Activated CD4-positive, alpha-beta T cell treated with anti-CD3 and anti-CD28 coated beads, Interleukin-2, amount 50 U/mL, for 16 hours (primary cell): ENCODE results near the gene COL18A1.

Source experiments
- DNase-seq: peaks from one replicate; pipeline ENCODE4 v3.0.0-alpha.2; 2020

COL18A1 gene

GRCh38 chr21:45509566-45510465 lies 104.9 kb downstream of the COL18A1 start:
- DNase-seq, result no peak

- DNase-seq, result no peak
These were observed 105.5 kb downstream of the COL18A1 start for GRCh38 chr21:45510466-45510955.

- DNase-seq, result no peak
These were observed 106.0 kb downstream of the COL18A1 start for GRCh38 chr21:45511007-45511406.

- DNase-seq, result no peak
These were observed 106.9 kb downstream of the COL18A1 start for GRCh38 chr21:45511661-45512431.

- no peak for DNase-seq
These were observed 107.6 kb downstream of the COL18A1 start for GRCh38 chr21:45512626-45513002.

- peak; percentile 29 for DNase-seq
These were observed 108.2 kb downstream of the COL18A1 start for GRCh38 chr21:45513003-45513717.

- DNase-seq, result no peak
These were observed 108.9 kb downstream of the COL18A1 start for GRCh38 chr21:45513741-45514310.

- DNase-seq, result no peak
These were observed 109.5 kb downstream of the COL18A1 start for GRCh38 chr21:45514311-45515021.

GRCh38 chr21:45515241-45516061 lies 110.5 kb downstream of the COL18A1 start:
- no peak for DNase-seq

- DNase-seq, result no peak
These were observed 111.2 kb downstream of the COL18A1 start for GRCh38 chr21:45516071-45516670.

- no peak for DNase-seq
These were observed 111.7 kb downstream of the COL18A1 start for GRCh38 chr21:45516671-45517151.

- DNase-seq, result peak; percentile 84
These were observed 112.5 kb downstream of the COL18A1 start for GRCh38 chr21:45517249-45518065.

GRCh38 chr21:45518742-45519141 lies 113.8 kb downstream of the COL18A1 start:
- DNase-seq, result no peak

GRCh38 chr21:45519182-45519581 lies 114.2 kb downstream of the COL18A1 start:
- DNase-seq, result no peak

- DNase-seq, result no peak
These were observed 116.3 kb downstream of the COL18A1 start for GRCh38 chr21:45521241-45521640.

- DNase-seq, result no peak
These were observed 117.4 kb downstream of the COL18A1 start for GRCh38 chr21:45522381-45522780.

GRCh38 chr21:45522986-45523385 lies 118.0 kb downstream of the COL18A1 start:
- DNase-seq, result no peak

- no peak for DNase-seq
These were observed 118.6 kb downstream of the COL18A1 start for GRCh38 chr21:45523411-45524101.

GRCh38 chr21:45524756-45525152 lies 119.8 kb downstream of the COL18A1 start:
- no peak for DNase-seq
